ENCODE results near the gene OMP.

- TF ChIP-seq POLR2AphosphoS5 (IDR thresholded peaks at IDR 0.05; ENCODE audit: borderline replicate concordance, low read depth, low read length) (no peak), EZH2 (IDR thresholded peaks at IDR 0.05) (no peak)
Measured at GRCh38 chr11:77126156-77126775, 23.6 kb downstream of the OMP start.

Measured in SK-N-MC (cell line).